MM.1S (cell line): ENCODE data around the gene TBC1D5.

Experiments
- EZH2 ChIP-seq: fragments of 300-600 bp; sonication (generic); optimal IDR thresholded peaks from 2 replicates; pipeline ENCODE3; 2017; ENCODE audit warnings: low read depth, mild to moderate bottlenecking, antibody characterized with exemption, low read length, mixed read lengths
- EZH2phosphoT487 ChIP-seq: fragments of 300-600 bp; sonication (generic); IDR thresholded peaks from 2 replicates; pipeline ENCODE4 v1.6.1; 2018; ENCODE audit warnings: antibody characterized with exemption, low read length
- TF ChIP-seq, protein P1 (sequence below): fragments of 300-600 bp; sonication (generic); IDR thresholded peaks from 2 replicates; pipeline ENCODE4 v1.5.1; 2016; ENCODE audit warnings: antibody characterized with exemption, low read length, mixed read lengths

DNA sequence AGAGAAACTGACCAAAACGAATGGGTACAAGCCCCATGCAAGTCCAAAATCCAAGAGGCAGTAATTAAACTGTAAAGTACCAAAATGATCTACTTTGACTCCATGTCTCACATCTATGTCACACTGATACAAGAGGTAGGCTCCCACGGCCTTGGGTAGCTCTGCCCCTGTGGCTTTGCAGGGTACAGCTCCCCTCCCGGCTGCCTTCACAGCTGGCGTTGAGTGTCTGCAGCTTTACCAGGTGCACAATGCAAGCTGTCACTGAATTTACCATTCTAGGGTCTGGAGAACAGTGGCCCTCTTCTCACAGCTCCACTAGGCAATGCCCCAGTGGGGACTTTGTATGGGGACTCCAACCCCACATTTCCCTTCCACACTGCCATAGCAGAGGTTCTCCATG, 308.6 kb downstream of the TBC1D5 start:
- TF ChIP-seq, protein P1, sequence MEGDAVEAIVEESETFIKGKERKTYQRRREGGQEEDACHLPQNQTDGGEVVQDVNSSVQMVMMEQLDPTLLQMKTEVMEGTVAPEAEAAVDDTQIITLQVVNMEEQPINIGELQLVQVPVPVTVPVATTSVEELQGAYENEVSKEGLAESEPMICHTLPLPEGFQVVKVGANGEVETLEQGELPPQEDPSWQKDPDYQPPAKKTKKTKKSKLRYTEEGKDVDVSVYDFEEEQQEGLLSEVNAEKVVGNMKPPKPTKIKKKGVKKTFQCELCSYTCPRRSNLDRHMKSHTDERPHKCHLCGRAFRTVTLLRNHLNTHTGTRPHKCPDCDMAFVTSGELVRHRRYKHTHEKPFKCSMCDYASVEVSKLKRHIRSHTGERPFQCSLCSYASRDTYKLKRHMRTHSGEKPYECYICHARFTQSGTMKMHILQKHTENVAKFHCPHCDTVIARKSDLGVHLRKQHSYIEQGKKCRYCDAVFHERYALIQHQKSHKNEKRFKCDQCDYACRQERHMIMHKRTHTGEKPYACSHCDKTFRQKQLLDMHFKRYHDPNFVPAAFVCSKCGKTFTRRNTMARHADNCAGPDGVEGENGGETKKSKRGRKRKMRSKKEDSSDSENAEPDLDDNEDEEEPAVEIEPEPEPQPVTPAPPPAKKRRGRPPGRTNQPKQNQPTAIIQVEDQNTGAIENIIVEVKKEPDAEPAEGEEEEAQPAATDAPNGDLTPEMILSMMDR = no peak
- TF ChIP-seq EZH2 (no peak), EZH2phosphoT487 (no peak)
